Loucy (cell line): ENCODE data around the gene CDS1.
"Not testable (repeated sequence)": the region's sequence is repeated elsewhere in the genome, so short reads cannot be mapped to it uniquely, and the experiment has no call there.

Experiments
- H2AFZ ChIP-seq: fragments of 200-600 bp; sonication (generic); 2 replicates; pipeline ENCODE4 v1.6.0; 2016; ENCODE audit warnings: antibody characterized with exemption, mild to moderate bottlenecking, low read length, moderate library complexity
- H3F3A ChIP-seq: fragments of 200-600 bp; 2 replicates; pipeline ENCODE4 v1.6.0; 2016; ENCODE audit warnings: antibody characterized with exemption, low read depth, mild to moderate bottlenecking
- H3K27me3 ChIP-seq: fragments of 200-600 bp; sonication (generic); 2 replicates; pipeline ENCODE4 v1.6.1; 2014; ENCODE audit warnings: low read length, mild to moderate bottlenecking; ENCODE audit not compliant: insufficient read depth, poor library complexity, severe bottlenecking
- H3K36me3 ChIP-seq: fragments of 200-600 bp; sonication (generic); 2 replicates; pipeline ENCODE4 v1.6.1; 2016; ENCODE audit warnings: low read length; ENCODE audit not compliant: insufficient read depth
- H3K4me1 ChIP-seq: fragments of 200-600 bp; sonication (generic); 2 replicates; pipeline ENCODE4 v1.5.1; 2014; ENCODE audit warnings: low read length, mild to moderate bottlenecking; ENCODE audit not compliant: insufficient read depth, poor library complexity, severe bottlenecking
- H3K4me2 ChIP-seq: fragments of 200-600 bp; sonication (generic); 2 replicates; pipeline ENCODE4 v1.6.0; 2014; ENCODE audit warnings: antibody characterized with exemption, low read length, low read depth, mild to moderate bottlenecking; ENCODE audit not compliant: poor library complexity, severe bottlenecking
- H3K4me3 ChIP-seq: fragments of 200-600 bp; sonication (generic); 2 replicates; pipeline ENCODE4 v1.5.1; 2014; ENCODE audit warnings: low read length, mild to moderate bottlenecking, mixed read lengths; ENCODE audit not compliant: poor library complexity, severe bottlenecking
- H3K79me2 ChIP-seq: fragments of 200-600 bp; sonication (generic); 2 replicates; pipeline ENCODE4 v1.6.1; 2014; ENCODE audit warnings: low read length; ENCODE audit not compliant: insufficient read depth
- H3K9ac ChIP-seq: fragments of 200-600 bp; sonication (generic); 2 replicates; pipeline ENCODE4 v1.6.0; 2014; ENCODE audit warnings: mild to moderate bottlenecking, low read depth, low read length, moderate library complexity; ENCODE audit not compliant: poor library complexity, severe bottlenecking
- H3K9me2 ChIP-seq: fragments of 200-600 bp; sonication (generic); replicated peaks from 2 replicates; pipeline ENCODE4 v1.6.1; 2016; ENCODE audit warnings: low read depth, low read length, mixed read lengths
- H3K9me3 ChIP-seq: fragments of 200-600 bp; sonication (generic); 2 replicates; pipeline ENCODE4 v1.6.1; 2014; ENCODE audit warnings: mild to moderate bottlenecking, antibody characterized with exemption, low read length, low read depth; ENCODE audit not compliant: insufficient read depth
- H4K20me1 ChIP-seq: fragments of 200-600 bp; sonication (generic); 2 replicates; pipeline ENCODE4 v1.6.0; 2014; ENCODE audit warnings: antibody characterized with exemption, low read length, mild to moderate bottlenecking; ENCODE audit not compliant: insufficient read depth, poor library complexity, severe bottlenecking
- CTCF ChIP-seq: fragments of 200-600 bp; sonication (generic); conservative IDR thresholded peaks from 2 replicates; pipeline ENCODE4 v1.5.1; 2014; ENCODE audit warnings: mild to moderate bottlenecking, antibody characterized with exemption, low read length
- EZH2phosphoT487 ChIP-seq: fragments of 200-600 bp; IDR thresholded peaks from 2 replicates; pipeline ENCODE4 v1.6.1; 2018; ENCODE audit warnings: antibody characterized with exemption, mild to moderate bottlenecking, moderate library complexity, borderline replicate concordance

Gene CDS1

GRCh38 chr4:84680956-84681355 is 98.0 kb downstream of the CDS1 start:
- Histone ChIP-seq H3K4me3 (no peak overlapping the region), H2AFZ (no peak overlapping the region), H3K9ac (no peak overlapping the region), H3K9me3 (no peaks in the 10 kb centered on the region), H4K20me1 (no peaks in the 10 kb centered on the region), H3F3A (no peaks in the 10 kb centered on the region), H3K4me2 (no peak overlapping the region), H3K79me2 (no peaks in the 10 kb centered on the region), H3K4me1 (peaks cover 11% of the 10 kb centered on the region), H3K36me3 (peaks cover 36% of the 10 kb centered on the region; the same call in 1 of the 2 replicates), H3K9me2 (no peaks in the 10 kb centered on the region), H3K27me3 (no peaks in the 10 kb centered on the region)
- TF ChIP-seq CTCF: no peak
- no peak for TF ChIP-seq EZH2phosphoT487

- Histone ChIP-seq H3F3A (no peaks in the 10 kb centered on the region), H3K79me2 (no peaks in the 10 kb centered on the region), H3K9ac (no peak overlapping the region), H4K20me1 (no peaks in the 10 kb centered on the region), H3K36me3 (peaks cover 35% of the 10 kb centered on the region; the same call in 1 of the 2 replicates), H3K9me2 (no peaks in the 10 kb centered on the region), H3K9me3 (no peaks in the 10 kb centered on the region), H3K4me3 (no peak overlapping the region), H3K4me1 (peaks cover 11% of the 10 kb centered on the region), H3K27me3 (no peaks in the 10 kb centered on the region), H2AFZ (no peak overlapping the region), H3K4me2 (no peak overlapping the region)
- TF ChIP-seq CTCF (no peak), EZH2phosphoT487 (no peak)
Measured at GRCh38 chr4:84681486-84682274, 98.8 kb downstream of the CDS1 start.

GRCh38 chr4:84682661-84683060 is 99.7 kb downstream of the CDS1 start:
- not testable (repeated sequence) for H2AFZ ChIP-seq, H3K4me3 ChIP-seq, H3K9ac ChIP-seq, H3K4me2 ChIP-seq, H4K20me1 ChIP-seq, H3K9me2 ChIP-seq, H3F3A ChIP-seq, H3K27me3 ChIP-seq, H3K9me3 ChIP-seq, H3K79me2 ChIP-seq
- Histone ChIP-seq H3K4me1 (peaks cover 11% of the 10 kb centered on the region), H3K36me3 (peaks cover 26% of the 10 kb centered on the region; the same call in 1 of the 2 replicates)
